Ishikawa (cell line): ENCODE results near the gene PLEKHA6.

ENCODE experiments used
- CEBPB ChIP-seq: IDR thresholded peaks from 2 replicates; pipeline ENCODE4 v1.6.1; 2012
- CREB1 ChIP-seq: IDR thresholded peaks from 2 replicates; pipeline ENCODE4 v1.6.1; 2012; ENCODE audit warnings: low read depth
- EGR1 ChIP-seq: IDR thresholded peaks from 2 replicates; pipeline ENCODE4 v1.6.1; 2012
- EP300 ChIP-seq: IDR thresholded peaks from 2 replicates; pipeline ENCODE4 v1.6.1; 2012; ENCODE audit warnings: borderline replicate concordance
- FOXM1 ChIP-seq: IDR thresholded peaks from 2 replicates; pipeline ENCODE4 v1.6.1; 2012; ENCODE audit warnings: low read depth, borderline replicate concordance
- NFIC ChIP-seq: IDR thresholded peaks from 2 replicates; pipeline ENCODE4 v1.6.1; 2012
- RAD21 ChIP-seq: IDR thresholded peaks from 2 replicates; pipeline ENCODE4 v1.6.1; 2012; ENCODE audit warnings: low read depth
- REST ChIP-seq: IDR thresholded peaks from 2 replicates; pipeline ENCODE4 v1.6.1; 2012; ENCODE audit warnings: low read depth, mild to moderate bottlenecking
- TAF1 ChIP-seq: IDR thresholded peaks from 2 replicates; pipeline ENCODE4 v1.6.1; 2012; ENCODE audit warnings: low read depth, mild to moderate bottlenecking
- TCF12 ChIP-seq: IDR thresholded peaks from 2 replicates; pipeline ENCODE4 v1.6.1; 2012; ENCODE audit warnings: low read depth
- TEAD4 ChIP-seq: IDR thresholded peaks from 2 replicates; pipeline ENCODE4 v1.6.1; 2012
- YY1 ChIP-seq: IDR thresholded peaks from 2 replicates; pipeline ENCODE4 v1.6.1; 2012; ENCODE audit warnings: low read depth
- ZBTB7A ChIP-seq: IDR thresholded peaks from 2 replicates; pipeline ENCODE4 v1.6.1; 2012; ENCODE audit warnings: low read depth
- TF ChIP-seq, protein P1 (sequence below): IDR thresholded peaks from 2 replicates; pipeline ENCODE4 v1.6.1; 2012
- TF ChIP-seq, protein P2 (sequence below): IDR thresholded peaks from 2 replicates; pipeline ENCODE4 v1.6.1; 2012

The PLEKHA6 gene

DNA sequence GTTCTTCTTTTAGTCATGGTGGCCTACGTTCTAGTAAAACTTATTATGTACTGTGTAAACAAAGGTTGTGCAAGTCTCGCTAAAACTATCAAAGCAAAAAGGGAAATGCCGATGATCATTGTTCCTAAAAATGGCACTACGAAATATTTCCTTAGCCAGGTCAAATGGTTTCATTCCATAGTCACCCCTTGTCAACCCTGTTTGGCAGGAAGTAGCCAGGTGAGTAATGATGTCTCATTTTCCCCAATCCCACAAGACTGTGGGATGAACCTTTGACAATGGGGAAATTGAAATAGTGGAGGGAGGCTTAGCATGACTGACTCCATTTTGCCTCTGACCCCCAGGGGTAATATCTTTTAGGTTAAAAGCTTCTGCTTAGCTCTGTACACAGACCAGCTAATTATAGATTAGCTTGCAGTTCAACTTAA is 188.0 kb downstream of the PLEKHA6 start:
- TF ChIP-seq EP300 (no peak), CREB1 (no peak), REST (no peak), YY1 (no peak), TEAD4 (peak; percentile 53), RAD21 (no peak), ZBTB7A (no peak), EGR1 (no peak), NFIC (no peak), TCF12 (0 out of 2 replicates have a peak, but pooled peaks have one; percentile 17), FOXM1 (peak; percentile 38; the same call in 1 of the 2 replicates), CEBPB (peak; percentile 68), TAF1 (no peak)
- TF ChIP-seq, protein P1, sequence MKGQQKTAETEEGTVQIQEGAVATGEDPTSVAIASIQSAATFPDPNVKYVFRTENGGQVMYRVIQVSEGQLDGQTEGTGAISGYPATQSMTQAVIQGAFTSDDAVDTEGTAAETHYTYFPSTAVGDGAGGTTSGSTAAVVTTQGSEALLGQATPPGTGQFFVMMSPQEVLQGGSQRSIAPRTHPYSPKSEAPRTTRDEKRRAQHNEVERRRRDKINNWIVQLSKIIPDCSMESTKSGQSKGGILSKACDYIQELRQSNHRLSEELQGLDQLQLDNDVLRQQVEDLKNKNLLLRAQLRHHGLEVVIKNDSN = no peak
- TF ChIP-seq, protein P2, sequence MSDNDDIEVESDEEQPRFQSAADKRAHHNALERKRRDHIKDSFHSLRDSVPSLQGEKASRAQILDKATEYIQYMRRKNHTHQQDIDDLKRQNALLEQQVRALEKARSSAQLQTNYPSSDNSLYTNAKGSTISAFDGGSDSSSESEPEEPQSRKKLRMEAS = no peak

DNA sequence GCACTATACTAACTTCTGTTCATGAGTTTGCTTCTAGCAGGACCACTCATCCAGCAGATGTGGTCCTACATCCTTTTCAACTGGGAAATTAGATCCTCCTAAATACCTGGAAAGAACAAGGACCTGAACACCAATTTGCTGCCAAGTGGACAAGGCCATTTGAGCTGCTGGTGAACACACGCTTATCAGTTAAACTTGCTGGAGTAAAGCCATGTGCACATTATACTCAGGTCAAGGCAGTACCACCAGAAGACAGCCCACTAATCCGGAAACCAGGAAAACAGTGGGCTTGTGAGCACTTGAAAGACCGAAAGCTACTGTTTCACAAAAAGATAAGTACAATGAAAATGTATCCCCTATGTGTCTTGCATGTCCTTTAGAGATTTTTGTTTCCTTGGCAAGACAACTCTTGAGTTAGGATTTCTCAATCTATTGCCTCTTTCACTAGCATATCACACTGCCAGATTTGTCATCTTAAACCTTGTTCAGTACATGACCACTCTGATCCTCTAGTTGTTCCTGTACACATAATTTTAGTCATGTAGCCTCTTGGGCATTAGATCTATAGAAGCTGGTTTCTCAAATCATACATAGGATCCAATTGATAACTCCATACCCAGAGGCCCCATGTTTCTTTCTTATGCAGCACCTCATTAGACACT is 189.1 kb downstream of the PLEKHA6 start:
- TF ChIP-seq FOXM1 (no peak), YY1 (no peak), CREB1 (no peak), RAD21 (no peak), ZBTB7A (no peak), NFIC (no peak), CEBPB (no peak), TEAD4 (no peak), TCF12 (no peak), EP300 (no peak)
- TF ChIP-seq, protein P2 = no peak

- TF ChIP-seq NFIC = no peak
These were observed 189.9 kb downstream of the PLEKHA6 start for GRCh38 chr1:204169858-204170257.
